Frontal cortex (tissue), 4 donors: Measurements from ENCODE around the gene CA5B. TPM values are rescaled to one million over a fixed set of nuclear protein-coding genes. Genes with fewer than 3 reads are reported as not detected.
"Not testable (repeated sequence)": the region's sequence is repeated elsewhere in the genome, so short reads cannot be mapped to it uniquely, and the experiment has no call there.

ENCODE experiments used
- DNase-seq, 2 donors: peaks; one replicate each; pipeline ENCODE4 v3.0.0; 2012; ENCODE audit warnings: low spot score in 2 of 2
- FAIRE-seq: peaks from 2 replicates; lab custom pipeline; 2012; peaks lifted over from hg19 to GRCh38; lab: Jason Lieb, UNC
- small RNA-seq: library from RNA; depleted of rRNA; stranded (forward); fragments of <200 nt; gene quantifications from one replicate; pipeline ENCODE3, GENCODE V24; 2014
- total RNA-seq: library from RNA; depleted of rRNA; stranded (reverse); fragments of >200 nt; gene quantifications from one replicate; pipeline ENCODE4 v1.2.3, GENCODE V29; 2014
- donor health status: control.
- donor health status: control.
- donor health status: control.

CA5B gene
- total RNA-seq, 1 donor from 2014 or later, result 4.5 TPM

- DNase-seq (no peak), FAIRE-seq (no peak)
These were observed 70.2 kb downstream of the CA5B start for GRCh38 chrX:15808254-15808653.

- DNase-seq, result no peak
- no peak for FAIRE-seq
These were observed 74.3 kb downstream of the CA5B start for GRCh38 chrX:15812192-15812938.

GRCh38 chrX:15813416-15813815 lies 75.3 kb downstream of the CA5B start:
- no peak for FAIRE-seq
- no peak for DNase-seq

- DNase-seq, result no peak
- FAIRE-seq, result no peak
These were observed 76.8 kb downstream of the CA5B start for GRCh38 chrX:15814771-15815365.

- FAIRE-seq, result no peak
- DNase-seq, result peak in 1 of 2 donors; percentile 10
These were observed 77.8 kb downstream of the CA5B start for GRCh38 chrX:15815779-15816437.

- FAIRE-seq (no peak), DNase-seq (no peak)
These were observed 78.4 kb downstream of the CA5B start for GRCh38 chrX:15816438-15816809.

GRCh38 chrX:15816886-15817285 lies 78.8 kb downstream of the CA5B start:
- FAIRE-seq (no peak), DNase-seq (no peak)

- FAIRE-seq, result no peak
- DNase-seq, result no peak
These were observed 82.3 kb downstream of the CA5B start for GRCh38 chrX:15820106-15821073.

GRCh38 chrX:15822922-15823321 lies 84.9 kb downstream of the CA5B start:
- FAIRE-seq, result no peak

GRCh38 chrX:15825936-15826335 lies 87.9 kb downstream of the CA5B start:
- DNase-seq, result no peak
- FAIRE-seq, result no peak

More at GRCh38 chrX:15822922-15823321, 84.9 kb downstream of the CA5B start:
- no peak for DNase-seq

- DNase-seq (no peak), FAIRE-seq (no peak)
These were observed 91.1 kb downstream of the CA5B start for GRCh38 chrX:15829217-15829616.

- DNase-seq, FAIRE-seq: not testable (repeated sequence)
These were observed 93.3 kb downstream of the CA5B start for GRCh38 chrX:15831347-15831746.

- FAIRE-seq (no peak), DNase-seq (no peak)
These were observed 96.0 kb downstream of the CA5B start for GRCh38 chrX:15834053-15834452.

GRCh38 chrX:15834827-15835595 lies 96.9 kb downstream of the CA5B start:
- no peak for DNase-seq
- FAIRE-seq, result no peak

Small RNA genes lying within 50 kb of the gene (small RNA-seq; reads per million reads assigned to genes)
- not detected for gene RF00409

Other genes with a start within 250 kb of the CA5B start
- 2.0 TPM for gene PIR, start 244.9 kb upstream of the CA5B start, total RNA-seq
- 0.41 TPM for gene BMX, start 237.5 kb upstream of the CA5B start, total RNA-seq
- under 0.01 TPM for gene ACE2, start 137.3 kb upstream of the CA5B start, total RNA-seq
- gene CLTRN, start 73.5 kb upstream of the CA5B start, total RNA-seq, result 0.41 TPM
- 4.5 TPM for gene ZRSR2, start 52.2 kb downstream of the CA5B start, total RNA-seq
- gene AP1S2, start 116.5 kb downstream of the CA5B start, total RNA-seq, result 185 TPM